ENCODE results near the gene SNAPC2.

DNA sequence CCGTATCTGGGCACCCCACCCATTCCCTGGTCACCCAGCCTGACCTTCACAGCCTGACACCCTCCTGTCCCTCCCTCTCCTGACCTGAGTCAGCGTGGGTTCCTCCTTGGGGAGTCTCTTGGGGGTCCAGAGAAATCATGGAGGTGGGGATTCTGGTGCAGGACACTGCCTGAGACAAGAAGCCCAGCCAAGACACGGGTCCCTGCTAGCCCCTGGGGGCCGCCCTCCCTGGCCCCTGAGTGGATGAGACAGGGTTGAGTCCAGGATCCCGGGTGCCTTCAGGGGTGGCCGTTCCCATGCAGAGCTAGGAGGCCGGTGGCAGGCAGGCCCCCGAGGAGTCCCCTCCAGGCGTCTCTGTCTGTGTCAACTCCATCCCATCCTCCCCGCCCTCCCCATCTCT is 14.9 kb upstream of the SNAPC2 start:
- TF ChIP-seq, protein P1, sequence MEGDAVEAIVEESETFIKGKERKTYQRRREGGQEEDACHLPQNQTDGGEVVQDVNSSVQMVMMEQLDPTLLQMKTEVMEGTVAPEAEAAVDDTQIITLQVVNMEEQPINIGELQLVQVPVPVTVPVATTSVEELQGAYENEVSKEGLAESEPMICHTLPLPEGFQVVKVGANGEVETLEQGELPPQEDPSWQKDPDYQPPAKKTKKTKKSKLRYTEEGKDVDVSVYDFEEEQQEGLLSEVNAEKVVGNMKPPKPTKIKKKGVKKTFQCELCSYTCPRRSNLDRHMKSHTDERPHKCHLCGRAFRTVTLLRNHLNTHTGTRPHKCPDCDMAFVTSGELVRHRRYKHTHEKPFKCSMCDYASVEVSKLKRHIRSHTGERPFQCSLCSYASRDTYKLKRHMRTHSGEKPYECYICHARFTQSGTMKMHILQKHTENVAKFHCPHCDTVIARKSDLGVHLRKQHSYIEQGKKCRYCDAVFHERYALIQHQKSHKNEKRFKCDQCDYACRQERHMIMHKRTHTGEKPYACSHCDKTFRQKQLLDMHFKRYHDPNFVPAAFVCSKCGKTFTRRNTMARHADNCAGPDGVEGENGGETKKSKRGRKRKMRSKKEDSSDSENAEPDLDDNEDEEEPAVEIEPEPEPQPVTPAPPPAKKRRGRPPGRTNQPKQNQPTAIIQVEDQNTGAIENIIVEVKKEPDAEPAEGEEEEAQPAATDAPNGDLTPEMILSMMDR (IDR thresholded peaks at IDR 0.05): no peak
- TF ChIP-seq POLR2A (IDR thresholded peaks at IDR 0.05): no peak

Measured in thyroid gland (tissue), 4 donors.